ENCODE measurements around the gene PDE8B.

GRCh38 chr5:77318060-77318459 lies 107.6 kb downstream of the PDE8B start:
- no peak for TF ChIP-seq CTCF (IDR thresholded peaks at IDR 0.05)
- no peak for TF ChIP-seq POLR2A (IDR thresholded peaks at IDR 0.05)

Data from right lobe of liver (tissue), 4 donors.